CD4-positive, alpha-beta T cell treated with Interleukin-21 for 1 hour (primary cell): ENCODE data around the gene TOR4A.

ENCODE experiments used
- DNase-seq: peaks from one replicate; pipeline ENCODE4 v3.0.0-alpha.2; 2020

TOR4A gene

DNA sequence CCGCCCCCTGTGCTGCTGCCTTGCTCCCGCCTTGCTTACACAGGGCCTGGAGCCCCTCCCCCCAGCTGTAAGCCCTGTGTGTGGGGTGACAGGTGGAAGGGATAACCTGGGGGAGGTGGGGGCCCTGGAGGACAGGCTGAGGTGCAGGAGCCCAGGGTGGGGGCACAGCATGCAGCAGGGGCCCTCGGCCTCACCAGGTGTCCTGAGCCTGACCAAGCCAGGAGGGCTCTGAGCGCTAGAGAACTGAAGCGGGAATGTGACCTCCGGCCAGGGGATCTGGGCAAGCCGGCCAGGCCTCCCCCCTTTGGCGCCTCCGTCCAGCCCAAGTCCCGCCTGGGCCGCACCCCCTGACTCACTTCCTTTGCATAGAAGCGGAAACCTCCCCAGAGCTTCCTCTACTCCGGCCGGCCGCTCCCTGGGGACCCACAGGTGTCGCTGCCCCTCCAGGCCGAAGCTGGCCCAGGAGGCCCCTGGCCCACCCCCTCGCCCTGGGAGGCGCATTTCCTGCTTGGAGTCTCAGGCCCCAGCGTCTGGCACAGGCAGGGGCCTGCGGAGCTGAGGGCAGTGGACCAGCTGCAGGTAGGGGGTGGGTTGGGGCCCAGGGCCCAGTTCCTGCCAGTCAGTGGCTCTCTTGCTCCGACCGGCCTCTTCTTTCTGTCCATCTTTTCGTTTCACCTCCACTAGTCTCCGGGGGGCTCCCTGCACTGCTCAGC is at the start of gene TOR4A:
TOR4A (plus strand) TSS at position 398 of the 713 bp plus-strand sequence. CDS start 964 bp downstream, outside the sequence.
- peak; percentile 35 for DNase-seq

DNA sequence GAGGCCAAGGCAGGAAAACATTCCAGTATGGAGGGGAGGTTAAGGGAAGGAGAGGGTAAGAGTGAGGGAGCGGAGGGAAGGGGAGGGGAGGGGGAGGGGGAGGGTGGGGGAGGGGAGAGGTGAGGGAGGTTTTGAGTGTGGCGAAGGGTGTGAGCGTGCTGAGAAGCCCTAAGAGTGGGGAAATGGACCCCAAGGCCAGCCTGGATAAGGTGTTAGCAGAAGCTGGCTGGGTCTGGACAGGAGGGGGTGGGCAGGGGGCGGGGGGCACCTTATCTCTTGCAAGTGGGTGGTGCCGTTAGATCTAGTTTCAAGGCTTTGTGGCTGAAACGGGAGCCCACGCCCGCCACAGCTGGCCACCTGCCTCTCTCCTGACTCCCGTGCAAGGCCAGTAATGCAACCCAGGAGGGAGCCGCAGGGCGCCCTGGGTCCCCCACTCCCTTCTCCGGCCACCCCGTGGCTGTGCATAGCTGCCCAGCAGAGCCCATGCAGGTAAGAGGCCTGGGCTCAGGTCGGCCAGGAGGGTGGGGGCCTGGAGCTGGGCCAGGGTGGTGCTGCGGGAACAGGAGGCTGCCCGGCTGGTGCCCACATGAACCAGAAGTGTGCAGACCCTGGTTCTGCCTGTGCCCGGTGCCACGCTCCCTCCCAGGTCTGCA is 49.5 kb upstream of the TOR4A start:
- no peak for DNase-seq

DNA sequence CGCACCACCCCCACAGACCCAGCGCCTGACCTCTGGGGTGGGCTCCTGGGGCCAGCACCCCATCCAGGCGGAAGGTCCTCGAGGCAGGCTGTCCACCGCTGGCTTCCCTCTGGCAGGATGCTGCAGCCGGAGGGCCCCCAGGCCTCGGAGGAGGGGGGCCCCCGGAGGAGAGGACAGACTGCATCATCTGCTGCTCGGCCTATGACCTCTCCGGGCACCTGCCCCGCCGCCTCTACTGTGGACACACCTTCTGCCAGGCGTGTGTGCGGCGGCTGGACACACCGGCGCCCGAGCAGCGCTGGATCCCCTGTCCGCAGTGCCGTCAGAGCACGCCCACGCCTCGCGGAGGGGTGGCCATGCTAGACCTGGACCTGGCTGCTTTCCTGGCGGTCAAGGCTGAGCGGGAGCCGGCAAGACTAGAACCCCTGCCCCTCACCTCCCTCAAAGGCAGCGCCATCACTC is 49.0 kb upstream of the TOR4A start:
- no peak for DNase-seq

DNA sequence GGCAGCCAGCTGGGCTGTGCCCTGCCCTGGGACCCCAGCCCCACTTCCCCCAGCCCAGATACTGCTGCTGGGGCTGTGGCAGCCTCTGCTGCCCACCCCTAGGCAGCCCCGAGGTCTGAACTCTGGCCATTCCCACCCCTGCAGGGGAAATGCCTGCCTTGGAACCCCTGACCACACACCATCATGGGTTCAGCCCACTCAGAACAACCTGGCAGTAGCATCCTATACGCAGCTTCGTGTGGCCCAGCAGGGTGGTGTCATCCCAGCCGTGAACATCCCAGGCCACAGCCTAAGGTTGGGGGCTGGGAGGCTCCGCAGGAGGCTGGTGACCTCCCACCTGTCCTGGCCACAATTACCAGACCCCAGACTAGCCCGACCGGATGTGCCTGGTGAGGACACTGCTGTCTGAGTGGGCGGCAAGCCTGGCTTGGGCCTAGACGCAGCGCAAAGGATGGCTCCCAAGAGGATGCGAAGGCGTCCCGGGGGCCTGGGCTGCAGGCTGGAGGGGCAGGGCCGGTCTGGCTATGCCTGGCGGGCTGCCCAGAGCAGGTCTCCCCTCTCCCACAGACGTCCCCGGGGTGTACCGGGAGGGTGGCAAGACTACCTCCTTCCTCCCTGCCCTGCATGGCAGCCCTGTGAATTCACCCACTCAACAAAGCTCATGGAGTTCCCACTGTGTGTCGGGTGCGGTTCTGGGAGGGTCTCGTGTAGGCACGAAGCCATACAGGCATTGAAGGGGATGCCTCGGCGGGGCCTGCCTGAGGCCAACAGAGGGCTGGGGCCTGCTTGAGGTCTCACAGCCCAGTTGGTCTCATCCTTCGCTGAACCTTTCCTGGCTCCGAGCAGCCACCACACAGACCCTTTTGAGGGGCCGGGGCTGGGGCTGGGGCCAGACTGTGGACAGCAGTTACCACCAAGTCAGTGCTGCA is 48.3 kb upstream of the TOR4A start:
- no peak for DNase-seq

DNA sequence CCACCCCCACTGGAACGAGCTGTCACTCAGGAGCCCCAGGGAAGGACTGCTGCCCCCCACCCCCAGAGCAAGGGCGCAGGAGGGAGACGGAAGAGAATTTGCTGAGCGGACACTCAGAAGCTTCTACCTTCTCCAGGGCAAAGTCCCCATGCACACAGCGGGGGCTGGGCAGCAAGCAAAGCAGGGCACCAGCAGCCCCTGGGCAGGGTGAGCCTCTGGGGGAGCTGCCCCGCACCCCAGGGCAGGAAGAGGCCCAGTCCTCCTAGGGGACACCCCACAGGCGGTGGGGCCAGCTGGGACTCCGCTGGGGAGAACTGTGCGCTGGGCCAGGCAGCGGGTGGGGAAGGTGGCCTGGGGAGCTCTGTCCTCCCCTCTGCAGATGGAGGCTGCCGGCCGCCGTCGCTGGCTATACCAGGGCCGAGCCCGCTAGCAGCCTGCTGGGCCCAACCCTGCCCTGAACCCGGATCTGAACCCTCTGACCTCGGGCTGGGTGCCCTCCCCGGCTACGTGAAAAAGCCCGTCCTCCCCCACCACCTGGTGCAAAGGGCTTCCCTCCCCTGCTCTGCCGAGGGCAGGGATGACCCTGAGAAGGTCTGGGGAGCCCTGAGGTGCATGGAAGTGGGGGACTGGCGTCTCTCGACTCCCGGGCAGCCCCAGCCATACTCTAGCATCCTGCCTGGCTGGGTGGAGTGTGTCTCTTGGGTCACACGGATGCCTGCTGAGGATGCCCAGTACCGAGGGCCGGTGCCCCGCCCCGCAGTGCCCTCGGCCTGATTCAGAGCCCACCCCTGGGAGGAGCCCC is 47.4 kb upstream of the TOR4A start:
- no peak for DNase-seq

DNA sequence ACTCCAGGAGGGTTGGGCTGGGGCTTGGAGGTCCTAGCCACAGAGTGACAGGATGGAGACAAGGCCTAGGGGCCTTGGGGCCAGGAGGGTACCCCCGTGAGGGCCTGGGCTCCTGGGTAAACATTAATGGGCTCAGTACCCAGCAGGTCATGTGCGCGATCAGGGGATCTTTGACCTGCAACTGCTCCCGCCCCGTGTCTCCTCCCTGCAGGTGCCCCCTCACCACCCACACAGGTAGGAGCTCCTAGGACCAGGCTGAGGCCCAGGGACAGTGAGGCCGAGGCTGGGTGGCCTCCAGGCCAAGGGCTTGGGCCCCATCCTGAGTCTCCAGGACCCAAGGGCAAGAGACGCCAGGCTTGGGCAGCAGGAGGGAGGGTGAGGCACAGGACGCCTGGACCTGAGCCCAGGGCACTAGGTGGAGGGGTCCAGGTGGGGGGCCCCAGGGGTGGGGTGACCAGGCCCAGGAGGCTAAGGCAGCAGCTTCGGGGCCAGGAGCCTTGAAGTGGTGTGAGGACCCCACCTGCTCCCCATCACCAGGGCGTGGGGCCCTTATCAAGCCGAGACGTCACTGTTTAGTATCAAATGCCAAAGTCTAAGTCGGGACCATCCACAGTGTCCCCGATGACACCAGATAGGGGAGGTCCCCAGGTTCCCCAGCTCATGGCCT is 46.7 kb upstream of the TOR4A start, which contains the start of gene SLC34A3:
SLC34A3 (plus strand) TSS at position 197 of the 667 bp plus-strand sequence. CDS start 802 bp downstream, outside the sequence.
- DNase-seq = no peak

DNA sequence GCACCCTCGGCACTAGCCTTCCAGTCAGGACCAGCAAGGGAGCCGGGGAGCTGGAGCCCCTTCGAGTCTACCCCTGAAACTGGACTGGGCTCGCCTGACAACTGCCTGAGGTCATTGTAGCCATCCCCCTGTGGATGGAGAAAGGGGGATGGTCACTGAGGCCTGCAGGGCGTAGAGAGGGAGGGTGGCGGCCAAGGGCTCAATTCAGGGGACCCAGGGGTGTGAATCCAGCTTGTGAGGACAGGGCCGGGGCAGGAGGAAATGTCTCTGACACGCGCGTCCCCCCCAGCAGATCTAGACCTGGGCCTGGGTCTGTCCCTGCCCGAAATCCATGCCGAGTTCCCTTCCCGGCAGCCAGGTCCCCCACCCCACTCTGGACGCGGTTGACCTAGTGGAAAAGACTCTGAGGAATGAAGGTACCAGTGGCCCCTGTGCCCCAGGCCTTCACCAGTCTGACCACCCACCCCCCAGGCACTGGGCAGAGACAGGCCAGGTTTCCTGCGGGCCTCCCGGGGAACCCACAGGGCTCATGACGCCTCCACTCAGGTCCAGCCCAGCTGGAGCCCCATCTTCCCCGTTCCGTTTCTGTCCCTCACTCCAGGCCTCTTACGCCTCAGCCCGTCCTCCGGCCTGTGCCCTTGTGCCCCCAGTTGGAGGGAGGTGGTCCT is 46.0 kb upstream of the TOR4A start:
- DNase-seq = no peak

DNA sequence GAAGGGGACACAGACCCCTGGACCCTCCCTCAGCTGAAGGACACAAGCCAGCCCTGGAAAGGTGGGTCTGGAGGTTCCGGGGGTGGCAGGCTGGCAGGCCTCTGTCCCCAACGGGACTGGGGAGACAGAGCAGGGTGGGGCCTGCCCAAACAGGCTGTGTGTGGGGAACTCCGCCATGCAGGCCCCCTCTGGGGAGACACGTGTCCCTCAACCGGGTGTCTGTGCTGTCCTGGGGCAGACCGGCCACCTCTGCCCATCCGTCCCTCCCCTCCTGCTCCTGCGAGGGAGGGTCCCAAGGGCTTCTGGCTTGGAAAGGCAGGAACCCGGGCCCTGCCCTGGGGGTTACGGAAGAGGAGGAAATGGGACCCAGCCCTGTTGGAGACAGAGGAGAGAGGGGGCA is 45.4 kb upstream of the TOR4A start:
- no peak for DNase-seq

DNA sequence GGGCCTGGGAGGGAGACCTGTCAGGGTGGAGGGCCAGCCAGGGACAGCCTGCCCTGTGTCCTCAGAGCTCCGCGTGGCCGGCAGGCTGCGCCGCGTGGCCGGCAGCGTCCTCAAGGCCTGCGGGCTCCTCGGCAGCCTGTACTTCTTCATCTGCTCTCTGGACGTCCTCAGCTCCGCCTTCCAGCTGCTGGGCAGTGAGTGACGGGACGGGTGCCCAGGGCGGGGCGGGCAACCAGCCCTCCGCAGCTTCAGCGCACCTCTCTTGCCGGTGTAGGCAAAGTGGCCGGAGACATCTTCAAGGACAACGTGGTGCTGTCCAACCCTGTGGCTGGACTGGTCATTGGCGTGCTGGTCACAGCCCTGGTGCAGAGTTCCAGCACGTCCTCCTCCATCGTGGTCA is 45.0 kb upstream of the TOR4A start:
- DNase-seq = no peak

DNA sequence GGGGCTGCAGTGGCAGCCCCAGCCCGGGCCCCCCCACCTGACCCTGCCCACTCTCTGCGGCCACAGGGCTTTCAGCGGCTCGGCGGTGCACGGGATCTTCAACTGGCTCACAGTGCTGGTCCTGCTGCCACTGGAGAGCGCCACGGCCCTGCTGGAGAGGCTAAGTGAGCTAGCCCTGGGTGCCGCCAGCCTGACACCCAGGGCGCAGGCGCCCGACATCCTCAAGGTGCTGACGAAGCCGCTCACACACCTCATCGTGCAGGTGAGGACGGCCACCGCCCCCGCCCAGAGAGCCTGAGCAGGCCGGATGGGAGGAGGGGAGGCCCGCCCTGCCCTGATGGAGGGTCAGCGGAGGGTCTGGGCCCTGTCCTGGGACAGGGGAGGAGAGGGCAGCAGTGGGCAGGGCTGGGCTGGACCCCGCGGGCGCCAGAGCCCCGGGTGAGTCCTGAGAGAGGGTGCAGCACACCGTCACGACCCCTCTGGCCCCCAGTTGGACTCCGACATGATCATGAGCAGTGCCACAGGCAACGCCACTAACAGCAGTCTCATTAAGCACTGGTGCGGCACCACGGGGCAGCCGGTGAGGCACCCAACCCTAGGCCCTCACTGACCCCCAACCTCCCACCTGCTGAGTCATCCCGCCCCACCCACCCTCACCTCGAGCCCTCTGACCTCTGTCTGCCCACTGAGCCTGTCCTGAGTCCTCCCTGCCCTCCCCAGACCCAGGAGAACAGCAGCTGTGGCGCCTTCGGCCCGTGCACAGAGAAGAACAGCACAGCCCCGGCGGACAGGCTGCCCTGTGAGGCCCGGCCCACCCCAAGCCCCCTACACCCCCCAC is 44.2 kb upstream of the TOR4A start:
- no peak for DNase-seq

DNA sequence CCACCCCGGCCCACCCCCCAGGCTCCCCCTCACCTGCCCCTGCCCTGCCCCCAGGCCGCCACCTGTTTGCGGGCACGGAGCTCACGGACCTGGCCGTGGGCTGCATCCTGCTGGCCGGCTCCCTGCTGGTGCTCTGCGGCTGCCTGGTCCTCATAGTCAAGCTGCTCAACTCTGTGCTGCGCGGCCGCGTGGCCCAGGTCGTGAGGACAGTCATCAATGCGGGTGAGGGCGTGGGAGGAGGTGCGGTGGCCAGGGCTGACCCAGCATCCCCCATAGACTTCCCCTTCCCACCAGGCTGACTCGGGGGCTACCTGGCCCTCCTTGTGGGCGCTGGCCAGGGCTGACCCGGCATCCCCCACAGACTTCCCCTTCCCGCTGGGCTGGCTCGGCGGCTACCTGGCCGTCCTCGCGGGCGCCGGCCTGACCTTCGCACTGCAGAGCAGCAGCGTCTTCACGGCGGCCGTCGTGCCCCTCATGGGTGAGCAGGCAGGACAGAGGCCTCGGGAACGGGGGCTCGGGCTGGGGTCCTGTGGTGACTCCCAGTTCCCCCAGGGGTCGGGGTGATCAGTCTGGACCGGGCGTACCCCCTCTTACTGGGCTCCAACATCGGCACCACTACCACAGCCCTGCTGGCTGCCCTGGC is 43.4 kb upstream of the TOR4A start:
- no peak for DNase-seq

DNA sequence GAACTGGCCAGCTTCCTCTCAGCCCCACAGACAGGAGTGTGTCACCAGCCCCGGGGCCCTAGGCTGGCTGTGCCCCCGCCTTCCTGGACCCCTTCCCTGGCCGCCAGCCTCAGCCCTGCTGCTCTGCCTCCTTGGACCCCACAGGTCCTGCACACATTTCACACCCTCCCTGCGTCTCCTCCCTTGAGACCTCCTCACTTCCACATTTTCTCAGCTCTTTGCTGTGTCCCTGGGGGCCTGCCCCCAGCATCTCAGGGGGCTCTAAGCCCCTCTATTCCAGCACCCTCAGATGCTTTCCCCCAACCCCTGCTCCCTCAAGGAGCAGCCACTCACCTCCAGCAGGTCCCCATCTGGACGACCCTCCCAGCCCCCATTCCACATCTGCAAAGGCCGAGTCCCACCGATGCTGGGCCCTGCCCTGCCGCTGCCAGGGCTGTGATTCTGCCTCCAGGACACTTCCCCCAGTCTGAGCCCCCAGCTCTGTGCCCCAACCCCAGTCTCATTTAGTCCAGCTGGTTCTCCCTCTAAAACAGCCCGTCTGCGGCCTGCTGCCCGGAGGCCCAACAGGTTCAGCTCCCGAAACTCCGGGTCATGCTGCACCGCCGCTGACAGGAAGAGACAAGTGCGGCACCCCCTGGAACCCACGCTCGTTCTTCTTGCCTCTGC is 42.6 kb upstream of the TOR4A start:
- DNase-seq = no peak

DNA sequence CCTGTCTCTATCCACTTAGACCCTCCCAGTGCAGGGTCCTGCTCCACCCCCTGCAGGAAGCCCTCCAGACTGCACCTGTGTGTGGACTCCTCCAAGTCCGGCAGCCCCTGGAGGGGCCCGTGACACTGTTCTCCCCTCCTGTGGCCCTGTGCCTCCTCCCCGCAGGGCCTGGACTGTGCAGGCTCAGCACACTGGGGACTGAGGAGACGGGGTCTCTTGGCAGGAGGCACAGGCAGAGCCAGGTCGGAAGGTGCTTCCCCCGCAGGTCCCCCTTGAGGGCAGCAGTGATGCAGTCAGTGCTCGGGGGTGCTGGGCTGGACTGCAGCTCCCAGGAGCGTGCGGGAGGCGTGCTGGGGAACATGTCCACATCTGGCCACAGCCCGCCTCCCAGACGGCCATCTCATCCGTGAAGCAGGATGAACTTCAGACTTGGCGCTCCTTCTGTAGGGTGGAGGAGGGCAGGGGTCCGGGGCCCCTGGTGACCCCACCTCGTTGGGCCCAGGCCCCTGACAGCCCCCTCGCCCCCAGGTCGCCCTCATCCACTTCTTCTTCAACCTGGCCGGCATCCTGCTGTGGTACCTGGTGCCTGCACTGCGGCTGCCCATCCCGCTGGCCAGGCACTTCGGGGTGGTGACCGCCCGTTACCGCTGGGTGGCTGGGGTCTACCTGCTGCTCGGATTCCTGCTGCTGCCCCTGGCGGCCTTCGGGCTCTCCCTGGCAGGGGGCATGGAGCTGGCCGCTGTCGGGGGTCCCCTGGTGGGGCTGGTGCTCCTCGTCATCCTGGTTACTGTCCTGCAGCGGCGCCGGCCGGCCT is 41.9 kb upstream of the TOR4A start:
- no peak for DNase-seq

DNA sequence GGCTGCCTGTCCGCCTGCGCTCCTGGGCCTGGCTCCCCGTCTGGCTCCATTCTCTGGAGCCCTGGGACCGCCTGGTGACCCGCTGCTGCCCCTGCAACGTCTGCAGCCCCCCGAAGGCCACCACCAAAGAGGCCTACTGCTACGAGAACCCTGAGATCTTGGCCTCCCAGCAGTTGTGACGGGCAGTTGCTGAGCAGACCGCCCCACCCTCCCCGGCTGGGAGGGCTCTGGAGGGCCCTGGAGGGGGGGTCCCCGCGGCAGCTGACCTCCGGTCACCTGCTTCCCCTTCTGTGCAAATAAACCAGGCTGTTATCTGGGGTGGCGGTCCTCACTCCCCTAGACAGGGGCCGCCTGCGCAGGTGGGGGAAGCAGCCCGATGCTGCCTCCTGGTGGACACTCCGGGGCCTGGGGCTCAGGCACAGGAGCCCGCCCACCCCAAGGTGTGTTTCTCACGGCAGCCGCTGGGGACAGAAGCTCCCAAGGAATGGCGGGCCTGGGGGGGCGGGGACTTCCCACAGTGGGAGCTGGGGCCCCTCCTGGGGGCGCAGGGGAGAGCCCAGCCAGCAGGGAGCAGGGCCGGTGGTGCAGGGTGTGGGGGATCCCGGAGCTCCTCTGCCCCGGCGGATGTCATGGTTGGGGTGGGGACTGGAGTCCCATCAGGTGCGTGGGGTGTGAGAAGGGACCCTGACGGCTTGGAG is 41.1 kb upstream of the TOR4A start:
- peak; percentile 90 for DNase-seq

DNA sequence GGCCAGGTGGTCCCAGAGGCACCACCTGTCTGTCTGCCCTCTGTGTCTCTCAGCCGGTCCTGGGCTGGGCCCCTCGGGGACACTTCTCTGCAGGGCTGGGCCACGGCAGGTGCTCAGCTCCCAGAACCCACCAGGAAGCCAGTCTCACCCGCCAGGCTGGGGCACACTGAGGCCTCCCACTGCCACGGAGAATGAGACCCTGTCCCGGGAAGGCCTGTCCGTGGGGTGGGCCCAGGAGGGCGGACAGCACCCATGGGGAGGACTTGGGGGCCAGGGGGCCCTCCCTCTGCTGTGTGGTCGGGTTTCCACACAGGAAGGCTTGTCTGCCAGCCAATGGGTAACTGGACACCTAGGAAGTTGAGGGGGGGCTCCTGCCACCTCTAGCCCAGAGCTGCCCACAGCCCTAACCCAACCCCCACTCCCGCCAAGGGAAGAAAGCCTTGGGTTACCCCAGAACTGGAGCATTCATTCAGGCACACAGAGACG is 40.5 kb upstream of the TOR4A start:
- no peak for DNase-seq

DNA sequence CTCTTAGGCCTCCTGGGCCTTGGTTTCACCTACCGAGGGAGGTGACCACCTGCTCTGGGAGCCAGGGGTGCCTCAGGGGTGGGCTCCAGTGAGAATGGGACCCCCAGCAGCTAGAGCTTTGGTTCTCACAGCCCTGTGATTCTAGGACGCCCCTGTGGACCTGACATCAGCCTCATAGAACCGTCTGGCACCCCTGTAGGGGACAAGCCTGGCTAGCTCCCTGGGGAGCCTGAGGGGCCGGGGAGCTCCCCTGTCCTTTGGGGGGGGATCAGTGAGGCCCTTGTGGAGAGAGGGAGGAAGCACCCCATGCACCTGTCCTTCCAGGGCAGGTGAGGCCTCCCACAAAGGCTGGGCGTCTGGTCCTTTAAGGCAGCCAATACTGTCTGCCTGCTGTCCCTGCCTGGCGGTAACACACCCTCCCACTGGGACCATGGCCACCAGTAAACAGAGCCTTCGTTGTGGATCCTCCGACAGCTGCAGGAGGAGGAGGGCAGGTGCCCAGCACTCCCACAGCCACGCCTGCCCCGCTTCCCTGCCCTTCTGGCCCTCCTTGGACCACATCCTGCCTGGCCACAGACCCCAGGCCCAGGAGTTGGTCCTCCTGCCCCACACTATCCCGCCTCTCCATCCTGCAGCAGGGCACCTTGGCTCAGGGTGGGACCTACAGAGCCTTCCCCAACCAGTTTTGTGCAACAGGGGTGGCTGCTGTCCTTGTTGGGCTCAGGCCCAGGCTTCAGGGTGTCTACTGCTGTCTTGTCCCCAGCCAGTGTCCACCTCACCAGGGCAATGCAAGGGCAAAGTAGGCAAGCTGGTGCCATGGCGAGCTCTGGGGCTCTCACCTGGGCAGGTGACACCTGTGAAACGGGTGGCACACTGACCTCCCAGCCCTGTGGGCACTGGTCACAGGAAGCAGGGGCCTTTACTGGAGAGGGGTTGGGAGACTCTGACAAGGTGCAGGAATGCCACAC is 39.5 kb upstream of the TOR4A start:
- DNase-seq = no peak
